K562 (cell line): ENCODE measurements around the gene POMT2. TPM values are rescaled to one million over a fixed set of nuclear protein-coding genes. Genes with fewer than 3 reads are reported as not detected.

Experiments used
- ATF1 ChIP-seq, 2 experiments: fragments of 450-650 bp in 1 of 2; IDR thresholded peaks; 2 replicates each; pipeline ENCODE4 v1.6.1; 2016; ENCODE audit warnings: missing compliant biosample characterization in 1 of 2, missing genetic modification characterization in 1 of 2
- COPS2 ChIP-seq: fragments of 450-650 bp; conservative IDR thresholded peaks from 2 replicates; pipeline ENCODE4 v1.6.1; 2016; ENCODE audit warnings: mild to moderate bottlenecking, moderate library complexity
- HOXB6 ChIP-seq: fragments of 250-450 bp; sonication (Bioruptor Pico); IDR thresholded peaks from 2 replicates; pipeline ENCODE4 v1.5.1; 2022; ENCODE audit warnings: mild to moderate bottlenecking, borderline replicate concordance
- KAT7 ChIP-seq: sonication (generic); formaldehyde crosslinking; IDR thresholded peaks from 2 replicates; pipeline ENCODE4 v1.8.0; 2022; ENCODE audit warnings: missing genetic modification reagents, mild to moderate bottlenecking, borderline replicate concordance
- PHTF2 ChIP-seq: fragments of 250-450 bp; sonication (Bioruptor Pico); IDR thresholded peaks from 2 replicates; pipeline ENCODE4 v1.5.0; 2021; ENCODE audit warnings: mild to moderate bottlenecking
- RHOXF2B ChIP-seq: fragments of 250-450 bp; sonication (Bioruptor Pico); conservative IDR thresholded peaks from 2 replicates; pipeline ENCODE4 v1.5.1; 2021
- TAF7 ChIP-seq: fragments of 450-650 bp; IDR thresholded peaks from 2 replicates; pipeline ENCODE4 v1.6.1; 2016; ENCODE audit warnings: missing genetic modification characterization, missing compliant biosample characterization
- ZFP1 ChIP-seq: fragments of 450-650 bp; formaldehyde crosslinking; IDR thresholded peaks from 2 replicates; pipeline ENCODE4 v1.4.0; 2020; ENCODE audit warnings: mild to moderate bottlenecking, mixed read lengths
- ZNF124 ChIP-seq: sonication (generic); formaldehyde crosslinking; IDR thresholded peaks from 2 replicates; pipeline ENCODE4 v1.8.1; 2022; ENCODE audit warnings: missing genetic modification reagents
- ZNF134 ChIP-seq: fragments of 250-450 bp; sonication (Bioruptor Pico); conservative IDR thresholded peaks from 2 replicates; pipeline ENCODE4 v1.4.0; 2020
- ZNF224 ChIP-seq: sonication (generic); formaldehyde crosslinking; IDR thresholded peaks from 2 replicates; pipeline ENCODE4 v1.8.0; 2022; ENCODE audit warnings: mild to moderate bottlenecking, missing genetic modification reagents
- ZNF75A ChIP-seq: fragments of 450-650 bp; formaldehyde crosslinking; IDR thresholded peaks from 2 replicates; pipeline ENCODE4 v1.4.0; 2020; ENCODE audit warnings: mild to moderate bottlenecking
- polyA plus RNA-seq, 8 experiments: library from polyadenylated mRNA; depleted of rRNA in 4 of 8; stranded (reverse) in 5 of 8; unstranded in 3 of 8; fragments of >200 nt; fragmentation: Nextera tagmentation in 2 of 8; fragmentation: Illumina TruSeq in 1 of 8; extraction: Ambion mirVana in 2 of 8; extraction: Trizol in 1 of 8; gene quantifications; 2 replicates each; pipeline versions ENCODE4 v1.2.1 to v1.2.3, GENCODE V29; 2011 to 2014; ENCODE audit warnings: inconsistent platforms in 1 of 8, missing spikeins in 1 of 8
- total RNA-seq, 7 experiments: library from RNA; depleted of rRNA in 6 of 7; stranded (reverse); fragments of >200 nt in 6 of 7; fragmentation: Illumina TruSeq in 2 of 7; extraction: Trizol in 2 of 7; gene quantifications; 2 replicates each; pipeline versions ENCODE4 v1.2.1 to v1.2.3, GENCODE V29; 2011 to 2021; ENCODE audit warnings: low replicate concordance in 1 of 7
- TF ChIP-seq, protein P1 (sequence below): IDR thresholded peaks from 3 replicates; pipeline ENCODE4 v1.6.1; 2011; ENCODE audit warnings: borderline replicate concordance, mild to moderate bottlenecking, moderate library complexity; ENCODE audit not compliant: insufficient read length; ENCODE audit errors: extremely low read depth
- TF ChIP-seq, protein P2 (sequence below): sonication (generic); formaldehyde crosslinking; IDR thresholded peaks from 2 replicates; pipeline ENCODE4 v1.8.0; 2022; ENCODE audit warnings: missing genetic modification reagents, mild to moderate bottlenecking, borderline replicate concordance
- TF ChIP-seq, protein P3 (sequence below): sonication (generic); formaldehyde crosslinking; IDR thresholded peaks from 2 replicates; pipeline ENCODE4 v1.8.0; 2022; ENCODE audit warnings: mild to moderate bottlenecking, missing genetic modification reagents, borderline replicate concordance
- TF ChIP-seq, protein P4 (sequence below): fragments of 450-650 bp; IDR thresholded peaks from 2 replicates; pipeline ENCODE4 v1.7.0; 2016; ENCODE audit warnings: borderline replicate concordance
- TF ChIP-seq, protein P5 (sequence below): fragments of 450-650 bp; formaldehyde crosslinking; IDR thresholded peaks from 2 replicates; pipeline ENCODE4 v1.4.0; 2020; ENCODE audit warnings: mild to moderate bottlenecking, moderate library complexity

POMT2 gene
- total and polyA plus RNA-seq, 9 of the 15 experiments (the other 6 are each of a cell fraction or from before 2014, with no cell fraction given), result 0.39 to 16.6 (median 7.8) TPM

DNA sequence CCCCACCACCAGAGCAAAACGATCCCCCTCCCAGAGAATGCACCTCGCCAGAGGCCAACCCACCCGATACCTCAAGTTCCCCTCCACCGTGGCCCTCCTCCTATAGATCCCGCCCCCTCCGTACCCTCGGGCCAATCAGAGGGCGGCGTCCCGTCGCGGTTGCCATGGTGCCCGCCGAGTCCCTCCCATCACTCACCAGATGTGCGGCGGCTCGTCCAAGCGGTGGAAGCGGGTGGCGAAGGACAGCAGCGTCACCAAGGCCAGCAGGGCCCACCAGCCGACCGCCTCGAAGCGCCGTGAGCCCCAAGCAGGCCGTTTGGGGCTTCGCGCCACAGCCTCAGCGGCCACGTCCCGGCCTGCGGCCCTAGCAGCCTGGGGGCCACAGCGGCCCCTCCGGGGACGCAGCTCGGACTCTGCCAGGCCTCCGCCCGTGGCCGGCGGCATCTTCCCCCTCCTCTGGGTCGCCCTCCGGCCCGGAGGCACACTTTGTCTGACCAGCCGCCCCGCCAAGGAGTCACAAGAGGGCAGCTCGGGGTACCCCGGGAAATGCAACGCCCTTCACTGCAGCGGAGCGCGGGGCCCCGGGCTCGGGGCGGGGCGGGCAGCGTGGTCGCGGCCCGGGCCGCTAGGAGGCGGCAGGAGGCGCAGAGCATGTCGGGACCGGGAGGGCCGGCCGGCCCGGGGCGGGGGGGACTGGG, at the start of gene POMT2 (continued):
- TF ChIP-seq, protein P1, sequence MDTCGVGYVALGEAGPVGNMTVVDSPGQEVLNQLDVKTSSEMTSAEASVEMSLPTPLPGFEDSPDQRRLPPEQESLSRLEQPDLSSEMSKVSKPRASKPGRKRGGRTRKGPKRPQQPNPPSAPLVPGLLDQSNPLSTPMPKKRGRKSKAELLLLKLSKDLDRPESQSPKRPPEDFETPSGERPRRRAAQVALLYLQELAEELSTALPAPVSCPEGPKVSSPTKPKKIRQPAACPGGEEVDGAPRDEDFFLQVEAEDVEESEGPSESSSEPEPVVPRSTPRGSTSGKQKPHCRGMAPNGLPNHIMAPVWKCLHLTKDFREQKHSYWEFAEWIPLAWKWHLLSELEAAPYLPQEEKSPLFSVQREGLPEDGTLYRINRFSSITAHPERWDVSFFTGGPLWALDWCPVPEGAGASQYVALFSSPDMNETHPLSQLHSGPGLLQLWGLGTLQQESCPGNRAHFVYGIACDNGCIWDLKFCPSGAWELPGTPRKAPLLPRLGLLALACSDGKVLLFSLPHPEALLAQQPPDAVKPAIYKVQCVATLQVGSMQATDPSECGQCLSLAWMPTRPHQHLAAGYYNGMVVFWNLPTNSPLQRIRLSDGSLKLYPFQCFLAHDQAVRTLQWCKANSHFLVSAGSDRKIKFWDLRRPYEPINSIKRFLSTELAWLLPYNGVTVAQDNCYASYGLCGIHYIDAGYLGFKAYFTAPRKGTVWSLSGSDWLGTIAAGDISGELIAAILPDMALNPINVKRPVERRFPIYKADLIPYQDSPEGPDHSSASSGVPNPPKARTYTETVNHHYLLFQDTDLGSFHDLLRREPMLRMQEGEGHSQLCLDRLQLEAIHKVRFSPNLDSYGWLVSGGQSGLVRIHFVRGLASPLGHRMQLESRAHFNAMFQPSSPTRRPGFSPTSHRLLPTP, result no peak
- no peak for TF ChIP-seq TAF7 (tag)
- TF ChIP-seq PHTF2 (CRISPR knock-in tag), result no peak
- TF ChIP-seq, protein P2, sequence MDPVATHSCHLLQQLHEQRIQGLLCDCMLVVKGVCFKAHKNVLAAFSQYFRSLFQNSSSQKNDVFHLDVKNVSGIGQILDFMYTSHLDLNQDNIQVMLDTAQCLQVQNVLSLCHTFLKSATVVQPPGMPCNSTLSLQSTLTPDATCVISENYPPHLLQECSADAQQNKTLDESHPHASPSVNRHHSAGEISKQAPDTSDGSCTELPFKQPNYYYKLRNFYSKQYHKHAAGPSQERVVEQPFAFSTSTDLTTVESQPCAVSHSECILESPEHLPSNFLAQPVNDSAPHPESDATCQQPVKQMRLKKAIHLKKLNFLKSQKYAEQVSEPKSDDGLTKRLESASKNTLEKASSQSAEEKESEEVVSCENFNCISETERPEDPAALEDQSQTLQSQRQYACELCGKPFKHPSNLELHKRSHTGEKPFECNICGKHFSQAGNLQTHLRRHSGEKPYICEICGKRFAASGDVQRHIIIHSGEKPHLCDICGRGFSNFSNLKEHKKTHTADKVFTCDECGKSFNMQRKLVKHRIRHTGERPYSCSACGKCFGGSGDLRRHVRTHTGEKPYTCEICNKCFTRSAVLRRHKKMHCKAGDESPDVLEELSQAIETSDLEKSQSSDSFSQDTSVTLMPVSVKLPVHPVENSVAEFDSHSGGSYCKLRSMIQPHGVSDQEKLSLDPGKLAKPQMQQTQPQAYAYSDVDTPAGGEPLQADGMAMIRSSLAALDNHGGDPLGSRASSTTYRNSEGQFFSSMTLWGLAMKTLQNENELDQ, result no peak
- TF ChIP-seq ZFP1 (CRISPR knock-in tag), result no peak
- TF ChIP-seq, protein P3, sequence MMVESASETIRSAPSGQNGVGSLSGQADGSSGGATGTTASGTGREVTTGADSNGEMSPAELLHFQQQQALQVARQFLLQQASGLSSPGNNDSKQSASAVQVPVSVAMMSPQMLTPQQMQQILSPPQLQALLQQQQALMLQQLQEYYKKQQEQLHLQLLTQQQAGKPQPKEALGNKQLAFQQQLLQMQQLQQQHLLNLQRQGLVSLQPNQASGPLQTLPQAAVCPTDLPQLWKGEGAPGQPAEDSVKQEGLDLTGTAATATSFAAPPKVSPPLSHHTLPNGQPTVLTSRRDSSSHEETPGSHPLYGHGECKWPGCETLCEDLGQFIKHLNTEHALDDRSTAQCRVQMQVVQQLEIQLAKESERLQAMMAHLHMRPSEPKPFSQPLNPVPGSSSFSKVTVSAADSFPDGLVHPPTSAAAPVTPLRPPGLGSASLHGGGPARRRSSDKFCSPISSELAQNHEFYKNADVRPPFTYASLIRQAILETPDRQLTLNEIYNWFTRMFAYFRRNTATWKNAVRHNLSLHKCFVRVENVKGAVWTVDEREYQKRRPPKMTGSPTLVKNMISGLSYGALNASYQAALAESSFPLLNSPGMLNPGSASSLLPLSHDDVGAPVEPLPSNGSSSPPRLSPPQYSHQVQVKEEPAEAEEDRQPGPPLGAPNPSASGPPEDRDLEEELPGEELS (CRISPR knock-in tag), result no peak
- TF ChIP-seq KAT7 (CRISPR knock-in tag), result peak; percentile 75; the same call in 1 of the 2 replicates
- no peak for TF ChIP-seq ZNF224 (CRISPR knock-in tag)
- TF ChIP-seq, protein P4, sequence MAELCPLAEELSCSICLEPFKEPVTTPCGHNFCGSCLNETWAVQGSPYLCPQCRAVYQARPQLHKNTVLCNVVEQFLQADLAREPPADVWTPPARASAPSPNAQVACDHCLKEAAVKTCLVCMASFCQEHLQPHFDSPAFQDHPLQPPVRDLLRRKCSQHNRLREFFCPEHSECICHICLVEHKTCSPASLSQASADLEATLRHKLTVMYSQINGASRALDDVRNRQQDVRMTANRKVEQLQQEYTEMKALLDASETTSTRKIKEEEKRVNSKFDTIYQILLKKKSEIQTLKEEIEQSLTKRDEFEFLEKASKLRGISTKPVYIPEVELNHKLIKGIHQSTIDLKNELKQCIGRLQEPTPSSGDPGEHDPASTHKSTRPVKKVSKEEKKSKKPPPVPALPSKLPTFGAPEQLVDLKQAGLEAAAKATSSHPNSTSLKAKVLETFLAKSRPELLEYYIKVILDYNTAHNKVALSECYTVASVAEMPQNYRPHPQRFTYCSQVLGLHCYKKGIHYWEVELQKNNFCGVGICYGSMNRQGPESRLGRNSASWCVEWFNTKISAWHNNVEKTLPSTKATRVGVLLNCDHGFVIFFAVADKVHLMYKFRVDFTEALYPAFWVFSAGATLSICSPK, result no peak
- TF ChIP-seq ZNF124 (CRISPR knock-in tag), result no peak
- no peak for TF ChIP-seq ZNF134 (CRISPR knock-in tag)
- TF ChIP-seq ZNF75A, result no peak
- TF ChIP-seq, protein P5, sequence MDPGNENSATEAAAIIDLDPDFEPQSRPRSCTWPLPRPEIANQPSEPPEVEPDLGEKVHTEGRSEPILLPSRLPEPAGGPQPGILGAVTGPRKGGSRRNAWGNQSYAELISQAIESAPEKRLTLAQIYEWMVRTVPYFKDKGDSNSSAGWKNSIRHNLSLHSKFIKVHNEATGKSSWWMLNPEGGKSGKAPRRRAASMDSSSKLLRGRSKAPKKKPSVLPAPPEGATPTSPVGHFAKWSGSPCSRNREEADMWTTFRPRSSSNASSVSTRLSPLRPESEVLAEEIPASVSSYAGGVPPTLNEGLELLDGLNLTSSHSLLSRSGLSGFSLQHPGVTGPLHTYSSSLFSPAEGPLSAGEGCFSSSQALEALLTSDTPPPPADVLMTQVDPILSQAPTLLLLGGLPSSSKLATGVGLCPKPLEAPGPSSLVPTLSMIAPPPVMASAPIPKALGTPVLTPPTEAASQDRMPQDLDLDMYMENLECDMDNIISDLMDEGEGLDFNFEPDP (CRISPR knock-in tag), result no peak
- no peak for TF ChIP-seq RHOXF2B (CRISPR knock-in tag)
- no peak for TF ChIP-seq ATF1 (CRISPR knock-in tag; IDR thresholded peaks at IDR 0.05)
- 0 out of 2 replicates have a peak, but pooled peaks have one; percentile 60 for TF ChIP-seq ATF1 (tag; IDR thresholded peaks at IDR 0.05)
- no peak for TF ChIP-seq COPS2
- no peak for TF ChIP-seq HOXB6 (CRISPR knock-in tag)
